HEK293 (cell line): ENCODE results near the gene OTOS.

ENCODE experiments used
- TF ChIP-seq, protein P1 (sequence below): fragments of 450-650 bp; formaldehyde crosslinking; IDR thresholded peaks from 2 replicates; pipeline ENCODE4 v1.5.1; 2016; ENCODE audit warnings: missing biosample characterization, missing genetic modification characterization
- TF ChIP-seq, protein P2 (sequence below): fragments of 450-650 bp; formaldehyde crosslinking; IDR thresholded peaks from 2 replicates; pipeline ENCODE4 v1.5.1; 2016; ENCODE audit warnings: missing biosample characterization, missing genetic modification characterization

DNA sequence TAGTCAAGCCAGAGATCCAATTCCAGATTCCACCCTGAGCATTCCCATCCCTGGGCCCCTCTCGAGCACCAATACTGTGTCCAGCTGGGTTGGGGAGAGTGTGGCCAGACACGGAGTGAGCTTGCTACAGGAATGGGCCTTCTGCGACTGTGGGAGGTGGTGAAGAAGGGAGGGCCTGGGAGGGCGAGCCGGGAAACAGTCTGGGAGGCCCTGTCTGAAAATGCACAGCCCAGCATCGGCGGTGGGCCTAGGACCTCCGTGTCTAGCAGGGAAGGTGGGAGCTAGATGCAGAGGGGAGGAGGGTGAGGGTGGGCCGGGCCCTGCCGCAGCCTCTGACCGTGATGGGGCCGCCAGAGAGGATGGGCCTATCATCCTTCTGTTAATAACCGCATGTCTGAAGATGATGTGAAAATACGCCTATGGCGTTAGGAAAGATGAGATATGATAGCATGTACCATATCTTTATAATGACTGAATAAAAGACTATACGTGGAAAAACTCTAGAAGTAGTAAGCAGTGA lies 1.9 kb upstream of the OTOS start:
- TF ChIP-seq, protein P1, sequence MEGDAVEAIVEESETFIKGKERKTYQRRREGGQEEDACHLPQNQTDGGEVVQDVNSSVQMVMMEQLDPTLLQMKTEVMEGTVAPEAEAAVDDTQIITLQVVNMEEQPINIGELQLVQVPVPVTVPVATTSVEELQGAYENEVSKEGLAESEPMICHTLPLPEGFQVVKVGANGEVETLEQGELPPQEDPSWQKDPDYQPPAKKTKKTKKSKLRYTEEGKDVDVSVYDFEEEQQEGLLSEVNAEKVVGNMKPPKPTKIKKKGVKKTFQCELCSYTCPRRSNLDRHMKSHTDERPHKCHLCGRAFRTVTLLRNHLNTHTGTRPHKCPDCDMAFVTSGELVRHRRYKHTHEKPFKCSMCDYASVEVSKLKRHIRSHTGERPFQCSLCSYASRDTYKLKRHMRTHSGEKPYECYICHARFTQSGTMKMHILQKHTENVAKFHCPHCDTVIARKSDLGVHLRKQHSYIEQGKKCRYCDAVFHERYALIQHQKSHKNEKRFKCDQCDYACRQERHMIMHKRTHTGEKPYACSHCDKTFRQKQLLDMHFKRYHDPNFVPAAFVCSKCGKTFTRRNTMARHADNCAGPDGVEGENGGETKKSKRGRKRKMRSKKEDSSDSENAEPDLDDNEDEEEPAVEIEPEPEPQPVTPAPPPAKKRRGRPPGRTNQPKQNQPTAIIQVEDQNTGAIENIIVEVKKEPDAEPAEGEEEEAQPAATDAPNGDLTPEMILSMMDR (tag by site-specific recombination), result no peak
- TF ChIP-seq, protein P2, sequence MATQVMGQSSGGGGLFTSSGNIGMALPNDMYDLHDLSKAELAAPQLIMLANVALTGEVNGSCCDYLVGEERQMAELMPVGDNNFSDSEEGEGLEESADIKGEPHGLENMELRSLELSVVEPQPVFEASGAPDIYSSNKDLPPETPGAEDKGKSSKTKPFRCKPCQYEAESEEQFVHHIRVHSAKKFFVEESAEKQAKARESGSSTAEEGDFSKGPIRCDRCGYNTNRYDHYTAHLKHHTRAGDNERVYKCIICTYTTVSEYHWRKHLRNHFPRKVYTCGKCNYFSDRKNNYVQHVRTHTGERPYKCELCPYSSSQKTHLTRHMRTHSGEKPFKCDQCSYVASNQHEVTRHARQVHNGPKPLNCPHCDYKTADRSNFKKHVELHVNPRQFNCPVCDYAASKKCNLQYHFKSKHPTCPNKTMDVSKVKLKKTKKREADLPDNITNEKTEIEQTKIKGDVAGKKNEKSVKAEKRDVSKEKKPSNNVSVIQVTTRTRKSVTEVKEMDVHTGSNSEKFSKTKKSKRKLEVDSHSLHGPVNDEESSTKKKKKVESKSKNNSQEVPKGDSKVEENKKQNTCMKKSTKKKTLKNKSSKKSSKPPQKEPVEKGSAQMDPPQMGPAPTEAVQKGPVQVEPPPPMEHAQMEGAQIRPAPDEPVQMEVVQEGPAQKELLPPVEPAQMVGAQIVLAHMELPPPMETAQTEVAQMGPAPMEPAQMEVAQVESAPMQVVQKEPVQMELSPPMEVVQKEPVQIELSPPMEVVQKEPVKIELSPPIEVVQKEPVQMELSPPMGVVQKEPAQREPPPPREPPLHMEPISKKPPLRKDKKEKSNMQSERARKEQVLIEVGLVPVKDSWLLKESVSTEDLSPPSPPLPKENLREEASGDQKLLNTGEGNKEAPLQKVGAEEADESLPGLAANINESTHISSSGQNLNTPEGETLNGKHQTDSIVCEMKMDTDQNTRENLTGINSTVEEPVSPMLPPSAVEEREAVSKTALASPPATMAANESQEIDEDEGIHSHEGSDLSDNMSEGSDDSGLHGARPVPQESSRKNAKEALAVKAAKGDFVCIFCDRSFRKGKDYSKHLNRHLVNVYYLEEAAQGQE, result no peak
